IMR-90 (cell line): ENCODE measurements around the gene SIM1. TPM values are rescaled to one million over a fixed set of nuclear protein-coding genes. Genes with fewer than 3 reads are reported as not detected.

Experiments
- ATAC-seq: fragments of 200-7000 bp; cut with Tn5 transposase; 2 replicates; pipeline ENCODE4 v1.9.1; 2020; ENCODE audit warnings: low read depth, mild to moderate bottlenecking, moderate library complexity
- BruUV-seq: library from RNA; stranded (reverse); fragments of 400-500 nt; replicated peaks from 2 replicates; lab custom pipeline; 2021; lab: Mats Ljungman, UMichigan
- CTCF ChIA-PET: fragments of 300-600 bp; formaldehyde crosslinking; extraction: SDS; loops from one replicate; lab custom pipeline; 2021; ENCODE audit warnings: antibody characterized with exemption; lab: Yijun Ruan, JAX
- POLR2A ChIA-PET: fragments of 300-600 bp; sonication (Branson Sonifier 250); formaldehyde crosslinking; loops from one replicate; lab custom pipeline; 2022; ENCODE audit warnings: antibody characterized with exemption; ENCODE audit not compliant: unreplicated experiment; lab: Charles Lee
- DNase-seq: peaks from one replicate; pipeline ENCODE4 v3.0.0; 2013
- H2AFZ ChIP-seq: replicated peaks from 2 replicates; pipeline ENCODE3; 2013; ENCODE audit warnings: low read length, mild to moderate bottlenecking; ENCODE audit not compliant: poor library complexity
- H2AK5ac ChIP-seq: 2 replicates; pipeline ENCODE4 v1.6.1; 2013; ENCODE audit warnings: low read depth, low read length, inconsistent platforms
- H2AK9ac ChIP-seq: replicated peaks from 2 replicates; pipeline ENCODE3; 2013; ENCODE audit warnings: mild to moderate bottlenecking, low read depth, low read length, moderate library complexity; ENCODE audit not compliant: poor library complexity
- H2BK120ac ChIP-seq: 2 replicates; pipeline ENCODE4 v1.6.1; 2013; ENCODE audit warnings: low read depth, low read length, inconsistent platforms
- H2BK15ac ChIP-seq: 3 replicates; pipeline ENCODE4 v1.6.1; 2013; ENCODE audit warnings: low read depth, low read length, inconsistent platforms
- H2BK20ac ChIP-seq: 2 replicates; pipeline ENCODE4 v1.6.1; 2013; ENCODE audit warnings: low read depth, mild to moderate bottlenecking, inconsistent platforms, low read length, moderate library complexity
- H2BK5ac ChIP-seq: 2 replicates; pipeline ENCODE4 v1.6.1; 2013; ENCODE audit warnings: mild to moderate bottlenecking, low read depth, low read length, inconsistent platforms; ENCODE audit not compliant: poor library complexity, severe bottlenecking
- H3K14ac ChIP-seq: replicated peaks from 2 replicates; pipeline ENCODE4 v1.6.1; 2013; ENCODE audit warnings: low read depth, low read length, inconsistent platforms
- H3K18ac ChIP-seq: 2 replicates; pipeline ENCODE4 v1.6.1; 2013; ENCODE audit warnings: low read depth, low read length, control low read depth
- H3K23ac ChIP-seq: 2 replicates; pipeline ENCODE4 v1.6.1; 2013; ENCODE audit warnings: low read depth, low read length, inconsistent platforms
- H3K27ac ChIP-seq: 2 replicates; pipeline ENCODE4 v1.5.1; 2013; ENCODE audit warnings: mild to moderate bottlenecking, control low read depth, low read length; ENCODE audit not compliant: insufficient read depth
- H3K27me3 ChIP-seq: 2 replicates; pipeline ENCODE4 v1.6.1; 2013; ENCODE audit warnings: low read length; ENCODE audit not compliant: control insufficient read depth, insufficient read depth
- H3K36me3 ChIP-seq: 2 replicates; pipeline ENCODE4 v1.6.1; 2013; ENCODE audit warnings: low read length, mixed read lengths; ENCODE audit not compliant: control insufficient read depth, insufficient read depth
- H3K4ac ChIP-seq: 2 replicates; pipeline ENCODE4 v1.6.1; 2013; ENCODE audit warnings: low read depth, low read length, inconsistent platforms
- H3K4me1 ChIP-seq: 2 replicates; pipeline ENCODE4 v1.6.1; 2013; ENCODE audit warnings: low read length, mixed read lengths; ENCODE audit not compliant: control insufficient read depth, insufficient read depth
- H3K4me2 ChIP-seq: 2 replicates; pipeline ENCODE4 v1.6.1; 2013; ENCODE audit warnings: low read depth, mild to moderate bottlenecking, control low read depth, low read length, moderate library complexity
- H3K4me3 ChIP-seq: 2 replicates; pipeline ENCODE4 v1.5.1; 2013; ENCODE audit warnings: low read depth, mild to moderate bottlenecking, control low read depth, low read length, moderate library complexity; ENCODE audit not compliant: insufficient read depth
- H3K56ac ChIP-seq: 2 replicates; pipeline ENCODE4 v1.6.1; 2013; ENCODE audit warnings: low read length, inconsistent platforms; ENCODE audit not compliant: insufficient read depth; ENCODE audit errors: extremely low read depth
- H3K79me1 ChIP-seq, 2 experiments: 2 replicates each; pipeline ENCODE4 v1.6.1; 2013; ENCODE audit warnings: low read length in 2 of 2, inconsistent platforms in 1 of 2, low read depth in 1 of 2
- H3K9ac ChIP-seq: 2 replicates; pipeline ENCODE4 v1.6.1; 2013; ENCODE audit warnings: low read depth, low read length, control low read depth
- H3K9me1 ChIP-seq: 2 replicates; pipeline ENCODE4 v1.6.1; 2013; ENCODE audit warnings: low read length, inconsistent platforms; ENCODE audit not compliant: insufficient read depth
- H3K9me3 ChIP-seq: 2 replicates; pipeline ENCODE4 v1.6.1; 2013; ENCODE audit warnings: low read length; ENCODE audit not compliant: control insufficient read depth, insufficient read depth
- H4K20me1 ChIP-seq: 2 replicates; pipeline ENCODE4 v1.6.1; 2013; ENCODE audit warnings: low read length, inconsistent platforms; ENCODE audit not compliant: insufficient read depth
- H4K5ac ChIP-seq: 2 replicates; pipeline ENCODE4 v1.6.1; 2013; ENCODE audit warnings: mild to moderate bottlenecking, low read depth, low read length, control low read depth
- H4K8ac ChIP-seq, 2 experiments: 2 replicates each; pipeline ENCODE4 v1.6.1; 2013; ENCODE audit warnings: low read depth in 2 of 2, low read length in 2 of 2, control low read depth in 1 of 2, inconsistent platforms in 1 of 2
- H4K91ac ChIP-seq: 2 replicates; pipeline ENCODE4 v1.6.1; 2013; ENCODE audit warnings: low read depth, low read length, inconsistent platforms; ENCODE audit not compliant: insufficient read depth
- BHLHE40 ChIP-seq: fragments of 150-350 bp; IDR thresholded peaks from 2 replicates; pipeline ENCODE4 v1.6.1; 2016; ENCODE audit warnings: mild to moderate bottlenecking, low read depth, low read length
- CTCF ChIP-seq: conservative IDR thresholded peaks from 2 replicates; pipeline ENCODE4 v1.5.1; 2012; ENCODE audit warnings: mild to moderate bottlenecking, low read depth, low read length, improper control_type of control experiment
- ELK1 ChIP-seq: fragments of 150-350 bp; IDR thresholded peaks from 2 replicates; pipeline ENCODE4 v1.6.1; 2016; ENCODE audit warnings: low read depth, mild to moderate bottlenecking, low read length, moderate library complexity, borderline replicate concordance
- FOS ChIP-seq: fragments of 150-350 bp; IDR thresholded peaks from 2 replicates; pipeline ENCODE4 v1.6.1; 2016; ENCODE audit warnings: low read depth, low read length
- MAFK ChIP-seq: IDR thresholded peaks from 2 replicates; pipeline ENCODE4 v1.6.1; 2012; ENCODE audit warnings: low read depth, low read length, improper control_type of control experiment
- MAZ ChIP-seq: IDR thresholded peaks from 2 replicates; pipeline ENCODE4 v1.6.1; 2012; ENCODE audit warnings: low read depth, mild to moderate bottlenecking, low read length, improper control_type of control experiment, moderate library complexity, borderline replicate concordance
- MXI1 ChIP-seq: IDR thresholded peaks from 2 replicates; pipeline ENCODE4 v1.6.1; 2012; ENCODE audit warnings: low read depth, mild to moderate bottlenecking, low read length, moderate library complexity, borderline replicate concordance
- NFE2L2 ChIP-seq: fragments of 150-350 bp; IDR thresholded peaks from 2 replicates; pipeline ENCODE4 v1.6.1; 2016; ENCODE audit warnings: low read depth, mild to moderate bottlenecking, low read length
- RAD21 ChIP-seq: IDR thresholded peaks from 2 replicates; pipeline ENCODE4 v1.6.1; 2012; ENCODE audit warnings: low read length, improper control_type of control experiment
- RCOR1 ChIP-seq: IDR thresholded peaks from 2 replicates; pipeline ENCODE4 v1.6.1; 2012; ENCODE audit warnings: mild to moderate bottlenecking, low read length, improper control_type of control experiment; ENCODE audit not compliant: insufficient replicate concordance
- RFX5 ChIP-seq: IDR thresholded peaks from 2 replicates; pipeline ENCODE4 v1.8.0; 2012; ENCODE audit warnings: low read depth, mild to moderate bottlenecking, low read length, moderate library complexity
- WGBS, 2 experiments: methylation state at CpG; one replicate each; pipeline versions ENCODE4 v1.1.5 to v1.1.7; 2013; ENCODE audit warnings: missing lambda C conversion rate in 2 of 2; ENCODE audit not compliant: insufficient read length in 1 of 2; ENCODE audit errors: extremely low coverage in 2 of 2; 5-methylcytosine and 5-hydroxymethylcytosine counted together
- dilution Hi-C: fragments of 300-500 bp; cut with HindIII; formaldehyde crosslinking; loops from one replicate; pipeline ENCODE4 v1.14.3; 2018; ENCODE audit warnings: low sequenced_read_pairs; ENCODE audit not compliant: unreplicated experiment
- in situ Hi-C: fragments of 300-500 bp; cut with MboI; formaldehyde crosslinking; loops from 3 replicates; pipeline ENCODE4 v1.14.3; 2019; ENCODE audit warnings: low sequenced_read_pairs, inconsistent platforms, mixed read lengths
- intact Hi-C: fragments of 100-400 bp; cut with micrococcal nuclease; formaldehyde crosslinking; loops from 2 replicates; pipeline ENCODE4 v1.10.0; 2022
- polyA plus RNA-seq, 3 experiments: library from polyadenylated mRNA; depleted of rRNA; stranded (reverse); fragments of >200 nt; gene quantifications; 2 replicates each; pipeline ENCODE4 v1.2.3, GENCODE V29; 2012; ENCODE audit warnings: low replicate concordance in 1 of 3
- total RNA-seq: library from RNA; depleted of rRNA; stranded (reverse); fragments of >200 nt; gene quantifications from 2 replicates; pipeline ENCODE4 v1.2.3, GENCODE V29; 2012

SIM1 gene
- total and polyA plus RNA-seq, 2 of the 4 experiments (the other 2 are of a cell fraction) = not detected

- TF ChIP-seq ELK1 = no peak
These were observed 121.2 kb downstream of the SIM1 start (continued) for GRCh38 chr6:100343316-100344077.

GRCh38 chr6:100342830-100343229 lies 121.9 kb downstream of the SIM1 start:
- Histone ChIP-seq H3K27ac (no peak overlapping the region), H2AK9ac (no peak overlapping the region), H3K9me1 (no peaks in the 10 kb centered on the region), H2BK15ac (no peak overlapping the region; the same call in 2 of the 3 replicates), H2BK20ac (no peak overlapping the region), H4K5ac (no peak overlapping the region), H3K4me1 (peaks cover 7% of the 10 kb centered on the region), H3K27me3 (no peaks in the 10 kb centered on the region), H2BK5ac (peak overlapping the region; percentile 90), H4K8ac (peak overlapping the region in 1 of 2 experiments; percentile 51; a peak in 1 of 4 replicates), H3K79me1 (no peaks in the 10 kb centered on the region), H2AFZ (no peak overlapping the region), H3K4me2 (no peak overlapping the region; the same call in 1 of the 2 replicates), H3K18ac (peak overlapping the region; percentile 75; the same call in 1 of the 2 replicates), H3K23ac (no peak overlapping the region), H3K9ac (no peak overlapping the region), H2AK5ac (no peak overlapping the region), H3K36me3 (no peaks in the 10 kb centered on the region), H4K20me1 (no peaks in the 10 kb centered on the region), H3K4me3 (no peak overlapping the region), H2BK120ac (no peak overlapping the region; the same call in 1 of the 2 replicates), H3K9me3 (no peaks in the 10 kb centered on the region), H4K91ac (peak overlapping the region; percentile 26), H3K4ac (0 out of 2 replicates have a peak overlapping the region, but pooled peaks have one; percentile 56), H3K56ac (no peak overlapping the region), H3K14ac (no peak overlapping the region)
- dilution Hi-C loops = no loop called here
- intact Hi-C loops = loop anchor here (5.0 kb wide), 1 partner anchor 41 kb away; no protein-coding TSS in a partner anchor
- peak; percentile 21; the same call in 1 of the 2 replicates for ATAC-seq
- ChIA-PET CTCF (interaction anchor here (1.1 kb wide), 1 partner anchor 31 kb away, joined by 3 read pairs; no protein-coding TSS in a partner anchor), POLR2A (no interaction called here)
- no CpG with 5 or more reads among the region's 3 CpGs for WGBS, 2 experiments
- in situ Hi-C loops = no loop called here
- TF ChIP-seq MXI1 = no peak
- no peak for TF ChIP-seq FOS
- no peak for TF ChIP-seq RCOR1
- no peak for TF ChIP-seq BHLHE40
- TF ChIP-seq ELK1 = no peak
- no peak for TF ChIP-seq MAZ
- TF ChIP-seq RFX5 = no peak
- no peak for TF ChIP-seq RAD21
- TF ChIP-seq NFE2L2 = no peak
- no peak for TF ChIP-seq CTCF
- no peak for TF ChIP-seq MAFK
- DNase-seq = peak; percentile 47
- no TSS peak for BruUV-seq
